GM13977 (cell line): ENCODE data around the gene RPS19.
"Not testable (repeated sequence)": the region's sequence is repeated elsewhere in the genome, so short reads cannot be mapped to it uniquely, and the experiment has no call there.

Experiments
- DNase-seq: peaks from one replicate; pipeline ENCODE4 v3.0.0; 2012; ENCODE audit warnings: low spot score
- CTCF ChIP-seq: IDR thresholded peaks from 2 replicates; pipeline ENCODE4 v1.5.1; 2012; ENCODE audit warnings: mild to moderate bottlenecking, control low read depth; ENCODE audit not compliant: insufficient read depth; ENCODE audit errors: extremely low read depth, missing control alignments
- in situ Hi-C: fragments of 300-500 bp; cut with MboI; formaldehyde crosslinking; loops from one replicate; pipeline ENCODE4 v1.12.0; 2022; ENCODE audit warnings: low sequenced_read_pairs, low pct_unique_long_range_greater_than_20kb, mixed read lengths, inconsistent platforms; ENCODE audit not compliant: unreplicated experiment

RPS19 gene

GRCh38 chr19:41911889-41912731 is 52.1 kb downstream of the RPS19 start:
- in situ Hi-C loops: no loop called here
- no peak for DNase-seq
- no peak for TF ChIP-seq CTCF

- no peak for TF ChIP-seq CTCF
- in situ Hi-C loops: no loop called here
- DNase-seq: no peak
These were observed 53.0 kb downstream of the RPS19 start for GRCh38 chr19:41912899-41913537.

- TF ChIP-seq CTCF: no peak
- in situ Hi-C loops: no loop called here
- no peak for DNase-seq
These were observed 53.7 kb downstream of the RPS19 start for GRCh38 chr19:41913538-41914423.

- in situ Hi-C loops, DNase-seq: not testable (repeated sequence)
These were observed 54.4 kb downstream of the RPS19 start for GRCh38 chr19:41914424-41914834.

- in situ Hi-C loops: no loop called here
- DNase-seq: no peak
- no peak for TF ChIP-seq CTCF
These were observed 55.1 kb downstream of the RPS19 start for GRCh38 chr19:41915021-41915775.

- in situ Hi-C loops: no loop called here
- DNase-seq: no peak
- no peak for TF ChIP-seq CTCF
These were observed 55.8 kb downstream of the RPS19 start for GRCh38 chr19:41915776-41916414.
